Breast epithelium (tissue), 3 donors: Measurements from ENCODE around the gene EP300.

Experiments used
- POLR2A ChIP-seq: fragments of 450-650 bp; IDR thresholded peaks from one replicate; pipeline ENCODE4 v1.6.1; 2016; ENCODE audit warnings: antibody characterized with exemption, mild to moderate bottlenecking, moderate library complexity
- POLR2AphosphoS5 ChIP-seq, 3 donors: sonication (generic); formaldehyde crosslinking; IDR thresholded peaks; one replicate each; pipeline ENCODE4 v1.6.1; 2017; ENCODE audit warnings: antibody characterized with exemption in 3 of 3
- TF ChIP-seq, protein P1 (sequence below), 3 donors: fragments of 450-650 bp; IDR thresholded peaks; one replicate each; pipeline ENCODE4 v1.5.1; 2016 to 2017; ENCODE audit warnings: antibody characterized with exemption in 3 of 3, mild to moderate bottlenecking in 3 of 3, moderate library complexity in 3 of 3

GRCh38 chr22:41052661-41053490 is 39.5 kb upstream of the EP300 start:
- TF ChIP-seq, protein P1, sequence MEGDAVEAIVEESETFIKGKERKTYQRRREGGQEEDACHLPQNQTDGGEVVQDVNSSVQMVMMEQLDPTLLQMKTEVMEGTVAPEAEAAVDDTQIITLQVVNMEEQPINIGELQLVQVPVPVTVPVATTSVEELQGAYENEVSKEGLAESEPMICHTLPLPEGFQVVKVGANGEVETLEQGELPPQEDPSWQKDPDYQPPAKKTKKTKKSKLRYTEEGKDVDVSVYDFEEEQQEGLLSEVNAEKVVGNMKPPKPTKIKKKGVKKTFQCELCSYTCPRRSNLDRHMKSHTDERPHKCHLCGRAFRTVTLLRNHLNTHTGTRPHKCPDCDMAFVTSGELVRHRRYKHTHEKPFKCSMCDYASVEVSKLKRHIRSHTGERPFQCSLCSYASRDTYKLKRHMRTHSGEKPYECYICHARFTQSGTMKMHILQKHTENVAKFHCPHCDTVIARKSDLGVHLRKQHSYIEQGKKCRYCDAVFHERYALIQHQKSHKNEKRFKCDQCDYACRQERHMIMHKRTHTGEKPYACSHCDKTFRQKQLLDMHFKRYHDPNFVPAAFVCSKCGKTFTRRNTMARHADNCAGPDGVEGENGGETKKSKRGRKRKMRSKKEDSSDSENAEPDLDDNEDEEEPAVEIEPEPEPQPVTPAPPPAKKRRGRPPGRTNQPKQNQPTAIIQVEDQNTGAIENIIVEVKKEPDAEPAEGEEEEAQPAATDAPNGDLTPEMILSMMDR (IDR thresholded peaks at IDR 0.05) = no peak
- TF ChIP-seq POLR2A (no peak), POLR2AphosphoS5 (IDR thresholded peaks at IDR 0.05) (no peak)
